ENCODE measurements around the gene PPP5C. TPM values are rescaled to one million over a fixed set of nuclear protein-coding genes. Genes with fewer than 3 reads are reported as not detected.

Gene PPP5C
- total and polyA plus RNA-seq, 2 of the 13 experiments (the other 11 are each of a cell fraction or from before 2014, with no cell fraction given) = 41.6 to 67.9 TPM

DNA sequence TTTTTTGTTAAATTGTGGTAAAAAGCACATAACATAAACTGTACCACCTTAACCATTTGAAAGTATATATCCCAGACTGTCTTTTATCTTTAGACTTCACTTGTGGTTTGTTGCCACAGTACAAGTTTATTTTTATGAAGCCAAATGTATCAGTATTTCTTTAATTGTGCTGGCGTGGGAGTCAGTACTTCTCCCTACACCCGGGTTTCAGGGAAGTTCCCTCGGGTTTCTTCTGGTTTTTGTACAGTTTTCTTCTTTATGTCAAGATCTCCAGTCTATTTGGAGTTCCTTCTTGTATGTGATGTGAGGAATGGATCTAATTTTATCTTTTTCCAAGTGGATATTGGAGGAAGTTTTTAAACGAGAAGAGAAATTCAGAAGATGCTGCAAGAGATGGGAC lies 46.0 kb downstream of the PPP5C start:
- WGBS (ENCODE audit: low lambda C conversion rate) = 84% methylated on average over 4 of the region's 4 CpGs
- no peaks in the 10 kb centered on the region for H4K20me1 ChIP-seq (ENCODE audit: insufficient read depth, low read length)
- TF ChIP-seq, protein P1, sequence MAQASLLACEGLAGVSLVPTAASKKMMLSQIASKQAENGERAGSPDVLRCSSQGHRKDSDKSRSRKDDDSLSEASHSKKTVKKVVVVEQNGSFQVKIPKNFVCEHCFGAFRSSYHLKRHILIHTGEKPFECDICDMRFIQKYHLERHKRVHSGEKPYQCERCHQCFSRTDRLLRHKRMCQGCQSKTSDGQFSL (CRISPR knock-in tag; IDR thresholded peaks at IDR 0.05) = no peak
- TF ChIP-seq ZFP36L2 (CRISPR knock-in tag; IDR thresholded peaks at IDR 0.05) (no peak), KDM2A (CRISPR knock-in tag; IDR thresholded peaks at IDR 0.05; ENCODE audit: borderline replicate concordance, low read depth) (no peak), PHF20 (CRISPR knock-in tag; IDR thresholded peaks at IDR 0.05) (no peak), NFIC (IDR thresholded peaks at IDR 0.05; ENCODE audit: low read length) (no peak), GABPB1 (CRISPR knock-in tag; IDR thresholded peaks at IDR 0.05) (no peak), ZNF784 (CRISPR knock-in tag; IDR thresholded peaks at IDR 0.05; ENCODE audit: borderline replicate concordance) (no peak), ADNP (CRISPR knock-in tag; IDR thresholded peaks at IDR 0.05) (no peak), ZNF17 (CRISPR knock-in tag; IDR thresholded peaks at IDR 0.05) (no peak), ZNF883 (CRISPR knock-in tag; IDR thresholded peaks at IDR 0.05; ENCODE audit: not compliant biosample characterization) (no peak)
- TF ChIP-seq, protein P2, sequence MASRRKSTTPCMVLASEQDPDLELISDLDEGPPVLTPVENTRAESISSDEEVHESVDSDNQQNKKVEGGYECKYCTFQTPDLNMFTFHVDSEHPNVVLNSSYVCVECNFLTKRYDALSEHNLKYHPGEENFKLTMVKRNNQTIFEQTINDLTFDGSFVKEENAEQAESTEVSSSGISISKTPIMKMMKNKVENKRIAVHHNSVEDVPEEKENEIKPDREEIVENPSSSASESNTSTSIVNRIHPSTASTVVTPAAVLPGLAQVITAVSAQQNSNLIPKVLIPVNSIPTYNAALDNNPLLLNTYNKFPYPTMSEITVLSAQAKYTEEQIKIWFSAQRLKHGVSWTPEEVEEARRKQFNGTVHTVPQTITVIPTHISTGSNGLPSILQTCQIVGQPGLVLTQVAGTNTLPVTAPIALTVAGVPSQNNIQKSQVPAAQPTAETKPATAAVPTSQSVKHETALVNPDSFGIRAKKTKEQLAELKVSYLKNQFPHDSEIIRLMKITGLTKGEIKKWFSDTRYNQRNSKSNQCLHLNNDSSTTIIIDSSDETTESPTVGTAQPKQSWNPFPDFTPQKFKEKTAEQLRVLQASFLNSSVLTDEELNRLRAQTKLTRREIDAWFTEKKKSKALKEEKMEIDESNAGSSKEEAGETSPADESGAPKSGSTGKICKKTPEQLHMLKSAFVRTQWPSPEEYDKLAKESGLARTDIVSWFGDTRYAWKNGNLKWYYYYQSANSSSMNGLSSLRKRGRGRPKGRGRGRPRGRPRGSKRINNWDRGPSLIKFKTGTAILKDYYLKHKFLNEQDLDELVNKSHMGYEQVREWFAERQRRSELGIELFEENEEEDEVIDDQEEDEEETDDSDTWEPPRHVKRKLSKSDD (CRISPR knock-in tag; IDR thresholded peaks at IDR 0.05; ENCODE audit: low read depth) = no peak
- peaks cover 10 to 28% of the 10 kb centered on the region in 2 experiments for H3K36me3 ChIP-seq (replicated peaks in 1 of 2; ENCODE audit: control insufficient read depth in 1 of 2, insufficient read depth in 2 of 2, low read length in 2 of 2)
- no peak overlapping the region for H3K27ac ChIP-seq (ENCODE audit: extremely low read length, insufficient read depth, low read length)
- H3K4me3 ChIP-seq (replicated peaks in 1 of 3; ENCODE audit: insufficient read depth in 1 of 3, low read depth in 2 of 3, low read length in 3 of 3) = no peak overlapping the region
- no peaks in the 10 kb centered on the region for H3K4me1 ChIP-seq (ENCODE audit: insufficient read depth, low read length)
- H3K9me3 ChIP-seq (ENCODE audit: low read length) = no peaks in the 10 kb centered on the region
- ATAC-seq (no peak), DNase-seq (ENCODE audit: low spot score) (no peak), FAIRE-seq (no peak)
- no peaks in the 10 kb centered on the region for H3K27me3 ChIP-seq (ENCODE audit: control insufficient read depth in 1 of 2, insufficient read depth in 2 of 2, low read length in 2 of 2)
- H3K79me2 ChIP-seq (ENCODE audit: insufficient read depth, low read length) = no peaks in the 10 kb centered on the region
- intact Hi-C loops (cut with micrococcal nuclease; ENCODE audit: unreplicated experiment) = no loop called here
- in situ Hi-C loops (cut with HindIII; ENCODE audit: extremely low pct_ligation_motif_present, low pct_unique_long_range_greater_than_20kb) = loop anchor here (10.0 kb wide), 1 partner anchor 108 kb away; no protein-coding TSS in a partner anchor
- BruUV-seq (replicated peaks) = no TSS peak
- no peak overlapping the region for H2AFZ ChIP-seq (ENCODE audit: low read length)
- H3K4me2 ChIP-seq (ENCODE audit: low read depth, low read length) = no peak overlapping the region
- ChIA-PET CTCF (ENCODE audit: low intra/inter-chr PET ratio, low total read pairs) (no interaction called here), POLR2A (no interaction called here)
- H3K9ac ChIP-seq (ENCODE audit: insufficient read depth, low read depth, low read length) = no peak overlapping the region
